Muscle of arm (tissue), 12 donors: ENCODE results near the gene LGALS3BP. TPM values are rescaled to one million over a fixed set of nuclear protein-coding genes. Genes with fewer than 3 reads are reported as not detected.
A peak's percentile ranks its signal among the peaks of the same experiment; 100 is the strongest.
"Not testable (repeated sequence)": the region's sequence is repeated elsewhere in the genome, so short reads cannot be mapped to it uniquely, and the experiment has no call there.

Experiments
- DNase-seq: peaks from one replicate; pipeline ENCODE4 v3.0.0-alpha.2; 2013
- polyA plus RNA-seq, 12 donors: library from polyadenylated mRNA; unstranded; fragments of 120-200 nt; gene quantifications; one replicate each; pipeline ENCODE4 v1.2.1, GENCODE V29; 2013; ENCODE audit not compliant: insufficient read length in 12 of 12

Gene LGALS3BP
- polyA plus RNA-seq, 12 donors: 43.2 to 67.4 (median 44.9) TPM; not detected in 1

DNA sequence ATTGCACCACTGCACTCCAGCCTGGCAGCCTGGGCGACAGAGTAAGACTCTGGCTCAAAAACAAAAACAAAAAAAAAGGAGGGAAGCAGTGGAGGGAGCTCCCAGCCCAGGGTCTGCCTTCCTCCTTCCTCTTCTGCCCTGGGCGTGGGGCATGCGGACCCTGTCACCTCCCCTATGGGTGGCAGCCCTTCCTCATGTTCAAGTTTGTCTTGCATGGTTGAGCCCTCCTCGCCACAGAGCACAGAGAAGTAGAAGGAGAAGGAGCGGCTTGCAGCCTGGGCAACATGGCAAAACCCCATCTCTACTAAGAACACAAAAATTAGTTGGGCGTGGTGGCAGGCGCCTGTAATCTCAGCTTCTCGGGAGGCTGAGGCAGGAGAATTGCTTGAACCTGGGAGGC lies 33.1 kb downstream of the LGALS3BP start:
- DNase-seq: no peak

DNA sequence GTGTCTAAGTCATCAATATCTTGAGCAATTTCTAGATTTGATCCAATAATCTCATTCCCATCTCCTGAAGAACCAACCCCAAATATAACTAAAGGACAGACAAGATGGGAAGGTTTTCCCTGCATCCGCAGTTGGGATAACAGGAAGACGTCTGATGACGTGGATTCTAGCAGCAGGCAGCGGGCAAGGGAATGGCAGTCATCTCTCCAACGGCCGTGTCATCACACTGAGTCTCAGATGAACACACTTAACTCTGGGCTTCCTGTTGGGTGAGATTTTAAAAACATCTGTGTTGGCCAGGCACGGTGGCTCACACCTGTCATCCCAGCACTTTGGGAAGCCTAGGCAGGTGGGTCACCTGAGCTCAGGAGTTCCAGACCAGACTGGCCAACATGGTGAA lies 33.6 kb downstream of the LGALS3BP start:
- no peak for DNase-seq

DNA sequence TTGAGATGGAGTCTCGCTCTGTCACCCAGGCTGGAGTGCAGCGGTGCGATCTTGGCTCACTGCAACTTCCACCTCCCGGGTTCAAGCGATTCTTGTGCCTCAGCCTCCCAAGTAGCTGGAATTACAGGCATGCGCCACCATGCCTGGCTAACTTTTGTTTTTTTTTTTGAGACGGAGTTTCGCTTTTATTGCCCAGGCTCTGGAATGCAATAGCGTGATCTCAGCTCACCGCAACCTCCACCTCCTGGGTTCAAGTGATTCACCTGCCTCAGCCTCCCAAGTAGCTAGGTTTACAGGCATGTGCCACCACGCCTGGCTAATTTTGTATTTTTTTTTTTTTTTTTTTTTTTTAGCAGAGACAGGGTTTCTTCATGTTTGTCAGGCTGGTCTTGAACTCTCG lies 34.3 kb downstream of the LGALS3BP start:
- not testable (repeated sequence) for DNase-seq

DNA sequence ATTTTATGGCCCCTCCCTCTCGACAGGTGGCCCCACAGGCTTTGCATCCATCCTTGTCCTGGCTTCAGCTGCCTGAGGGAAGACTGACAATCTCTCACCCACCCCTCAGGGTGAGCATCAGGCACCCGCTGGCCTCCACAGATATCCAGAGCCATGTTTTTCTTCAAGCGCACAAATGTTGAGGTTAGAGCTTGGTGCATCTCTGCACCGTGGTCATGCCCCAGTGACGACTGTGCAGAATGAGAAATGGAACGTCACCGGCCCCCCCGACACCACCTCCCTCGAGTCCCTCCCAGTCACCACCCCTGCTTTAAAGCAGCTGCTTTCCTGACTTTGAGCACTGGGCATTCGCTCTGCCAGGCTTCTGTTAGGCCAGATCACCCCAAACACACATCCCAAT lies 34.8 kb downstream of the LGALS3BP start:
- no peak for DNase-seq

DNA sequence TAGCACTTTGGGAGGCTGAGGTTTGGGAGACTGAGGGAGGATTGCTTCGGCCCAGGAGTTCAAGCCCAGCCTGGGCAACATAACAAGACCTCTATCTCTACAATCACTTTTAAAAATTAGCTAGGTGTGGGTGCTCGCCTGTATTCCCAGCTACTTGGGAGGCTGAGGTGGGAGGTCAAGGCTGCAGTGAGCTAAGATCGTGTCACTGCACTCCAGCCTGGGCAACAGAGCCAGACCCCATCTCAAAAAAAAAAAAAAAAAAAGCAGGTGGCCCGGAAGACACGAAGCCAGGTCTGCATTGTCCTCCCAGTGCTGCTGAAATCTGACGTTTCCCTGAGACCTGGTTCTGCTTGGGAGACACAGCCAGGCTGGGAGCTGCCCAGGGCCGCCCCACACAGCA lies 35.7 kb downstream of the LGALS3BP start:
- no peak for DNase-seq

DNA sequence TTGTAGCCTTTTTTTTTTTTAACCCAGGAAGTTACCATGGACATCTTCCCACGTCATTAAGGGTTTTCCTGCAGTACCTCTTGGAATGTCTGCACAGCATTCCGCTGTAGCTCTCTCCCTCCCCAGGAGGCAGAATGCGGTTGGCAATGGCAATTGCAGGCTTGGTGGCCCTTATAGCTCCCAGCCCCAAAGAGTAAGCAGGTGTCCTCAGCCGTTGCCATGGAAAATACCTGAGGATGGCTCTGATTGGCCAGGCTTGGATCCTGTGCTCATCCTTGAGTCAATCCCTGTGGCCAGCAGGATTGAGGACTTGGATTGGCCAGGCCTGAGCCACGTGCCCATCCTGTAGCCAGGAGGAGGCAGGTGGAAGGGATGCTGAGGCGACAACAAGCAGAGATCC lies 39.0 kb downstream of the LGALS3BP start:
- DNase-seq: no peak

DNA sequence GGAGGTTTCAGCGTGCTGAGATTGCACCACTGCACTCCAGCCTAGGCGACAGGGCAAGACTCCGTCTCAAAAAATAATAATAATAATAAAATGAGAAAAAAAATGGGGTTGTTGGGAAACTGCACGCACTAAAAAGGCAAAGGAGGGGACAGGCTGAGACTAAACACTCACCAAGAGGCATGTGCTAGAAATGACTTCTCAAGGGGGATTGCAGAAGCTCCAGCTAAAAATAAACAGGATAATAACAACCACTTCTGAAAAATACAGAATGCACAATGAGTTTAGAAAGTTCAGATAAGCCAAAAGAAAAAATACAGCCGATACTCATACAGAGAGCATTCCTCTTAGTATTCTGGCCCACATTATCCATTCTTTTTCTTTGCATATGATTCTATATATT lies 39.5 kb downstream of the LGALS3BP start:
- no peak for DNase-seq

DNA sequence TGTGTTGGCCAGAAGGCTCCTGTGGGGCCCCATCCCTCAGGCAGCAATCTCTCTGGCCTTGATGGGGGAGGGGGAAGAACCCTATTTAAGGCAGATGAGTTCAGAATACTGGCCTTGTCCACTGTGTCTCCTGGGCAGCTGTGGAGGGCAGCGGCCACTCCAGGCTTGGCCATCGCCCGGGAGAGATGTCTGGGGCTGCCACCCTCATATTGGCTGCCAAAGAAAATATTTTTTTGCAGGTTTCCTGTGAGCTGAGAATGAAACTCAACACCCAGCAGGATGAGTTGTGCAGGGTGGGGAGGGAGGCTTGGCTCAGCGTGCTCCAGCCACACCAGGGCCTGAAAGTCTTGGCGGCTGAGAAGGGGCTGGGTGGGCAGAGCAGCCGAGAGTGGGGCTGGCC lies 40.1 kb downstream of the LGALS3BP start:
- DNase-seq: no peak

DNA sequence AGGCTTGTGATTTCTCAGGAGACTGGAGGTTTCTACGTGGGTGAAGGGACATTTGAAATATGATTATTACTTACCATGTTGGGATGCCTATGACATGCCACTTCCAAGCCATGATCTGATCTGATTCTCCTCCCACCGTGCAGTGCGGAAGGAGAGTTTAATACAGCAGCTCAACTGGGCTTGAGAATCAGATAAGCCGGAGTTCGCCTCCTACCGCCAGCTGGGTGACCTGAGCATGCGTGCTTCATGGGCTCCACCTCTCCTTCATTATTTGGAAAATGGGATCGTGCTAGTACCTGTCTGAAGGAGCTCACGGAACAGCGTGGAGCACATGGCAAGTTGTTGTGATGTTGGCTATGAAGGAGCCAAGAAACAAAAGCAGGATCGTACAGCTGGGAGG lies 42.2 kb downstream of the LGALS3BP start:
- DNase-seq: no peak

DNA sequence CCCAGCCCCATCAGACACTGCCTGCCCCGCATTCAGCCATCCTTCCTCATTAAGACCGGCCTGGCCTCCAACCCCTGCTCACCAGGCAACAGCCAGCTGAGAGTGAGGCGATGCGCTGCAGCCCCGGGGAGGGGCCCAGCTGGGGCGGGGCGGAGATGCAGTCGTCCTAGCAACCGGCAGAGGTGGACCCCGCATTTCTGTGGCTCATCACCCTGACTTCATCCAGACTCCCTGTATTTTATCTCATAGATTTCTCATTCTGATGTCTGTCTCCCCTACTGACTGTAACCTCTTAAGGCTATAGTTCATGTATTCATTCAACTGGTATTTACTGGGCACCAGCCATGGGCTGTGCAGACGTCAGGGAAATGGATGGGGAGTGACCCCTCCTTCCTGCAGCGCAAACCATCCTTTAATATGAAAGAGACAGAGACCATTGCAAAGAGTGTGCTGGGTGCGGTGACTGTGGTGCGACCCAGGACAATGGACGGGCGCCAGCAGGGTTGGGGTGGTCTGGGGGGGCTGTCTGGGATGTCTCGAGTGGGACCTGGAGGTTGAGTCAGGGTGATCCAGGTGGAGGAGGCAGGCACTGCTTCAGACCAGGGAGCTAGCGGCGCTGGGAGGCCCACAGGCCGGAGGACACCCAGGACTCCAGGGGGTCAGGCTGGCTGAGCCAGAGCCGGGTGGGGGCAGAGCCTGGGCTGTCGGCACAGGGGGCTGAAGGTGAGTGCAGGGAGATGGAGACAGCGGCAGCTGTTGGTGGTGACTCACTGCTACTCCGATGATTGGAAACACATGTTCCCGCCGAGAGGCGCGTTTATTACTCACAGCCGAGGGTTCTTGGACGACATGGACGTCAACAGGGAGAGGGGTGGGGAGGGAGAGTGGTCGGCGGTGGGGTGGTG lies 44.1 kb downstream of the LGALS3BP start:
- peak; percentile 85 for DNase-seq

DNA sequence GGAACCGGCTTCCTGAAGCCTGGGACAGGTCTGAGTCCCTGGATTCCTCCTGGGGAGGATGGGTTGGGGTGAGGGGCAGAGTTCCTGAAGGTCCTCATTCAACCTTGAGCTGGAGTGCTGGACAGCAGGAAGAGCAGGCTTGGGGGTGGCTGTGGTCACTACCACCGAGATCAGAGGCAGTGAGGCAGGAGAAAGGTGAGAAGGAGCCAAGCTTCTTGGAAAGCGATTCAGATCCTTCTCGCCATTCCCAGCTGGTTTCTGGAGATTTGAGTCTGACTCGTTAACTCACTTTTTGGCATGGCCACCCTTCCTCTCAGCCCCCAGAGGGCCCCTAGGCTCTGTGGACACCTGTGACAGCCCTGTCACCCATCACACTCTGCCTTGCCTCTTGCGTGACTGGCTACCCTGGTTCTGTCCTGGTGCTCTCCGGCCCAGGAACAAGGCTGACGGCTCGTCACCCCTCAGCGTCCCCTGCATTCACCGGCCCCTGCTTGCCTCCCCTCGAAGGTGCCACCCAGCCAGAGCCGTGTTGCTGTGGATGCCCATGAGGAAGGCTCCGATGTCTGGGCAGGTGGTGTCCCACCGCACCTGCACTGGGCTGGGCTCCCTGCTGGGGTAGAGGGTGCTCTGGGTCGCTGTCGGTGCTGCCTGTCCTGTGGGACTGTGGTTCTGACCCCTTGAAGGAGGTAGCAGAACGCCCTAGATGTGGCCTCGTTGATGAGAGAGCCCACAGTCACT lies 44.9 kb downstream of the LGALS3BP start:
- DNase-seq: no peak

DNA sequence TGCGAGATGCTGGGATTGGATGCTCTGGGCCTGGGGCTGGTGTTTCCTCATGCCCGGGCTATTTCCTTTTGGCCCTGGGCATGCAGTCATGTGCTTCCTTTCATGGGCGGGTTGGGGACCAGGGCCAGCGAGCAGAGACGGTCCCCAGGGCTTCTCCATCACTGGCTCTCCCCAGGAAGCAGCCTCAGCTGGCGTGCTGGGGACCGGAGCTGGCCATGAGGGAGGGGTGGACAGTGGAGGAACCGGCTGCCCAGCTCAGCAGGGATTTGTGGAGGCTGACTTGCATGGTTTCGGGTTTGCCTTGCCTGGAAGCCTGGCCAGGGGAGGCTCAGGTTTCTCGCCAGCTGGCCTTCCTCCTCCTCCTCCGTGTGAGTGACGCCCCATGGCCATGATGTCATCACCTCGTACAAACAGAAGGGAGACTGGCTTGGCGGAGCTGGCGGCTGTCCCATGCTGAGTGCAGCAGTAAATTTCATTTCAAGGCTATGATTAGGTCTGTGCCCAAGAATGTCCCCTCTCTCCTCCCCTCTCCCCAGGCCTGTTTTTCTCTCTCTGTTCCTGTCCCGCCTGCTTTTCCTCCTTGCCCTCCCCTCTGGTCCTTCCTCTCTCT lies 45.7 kb downstream of the LGALS3BP start:
- peak; percentile 96 for DNase-seq

DNA sequence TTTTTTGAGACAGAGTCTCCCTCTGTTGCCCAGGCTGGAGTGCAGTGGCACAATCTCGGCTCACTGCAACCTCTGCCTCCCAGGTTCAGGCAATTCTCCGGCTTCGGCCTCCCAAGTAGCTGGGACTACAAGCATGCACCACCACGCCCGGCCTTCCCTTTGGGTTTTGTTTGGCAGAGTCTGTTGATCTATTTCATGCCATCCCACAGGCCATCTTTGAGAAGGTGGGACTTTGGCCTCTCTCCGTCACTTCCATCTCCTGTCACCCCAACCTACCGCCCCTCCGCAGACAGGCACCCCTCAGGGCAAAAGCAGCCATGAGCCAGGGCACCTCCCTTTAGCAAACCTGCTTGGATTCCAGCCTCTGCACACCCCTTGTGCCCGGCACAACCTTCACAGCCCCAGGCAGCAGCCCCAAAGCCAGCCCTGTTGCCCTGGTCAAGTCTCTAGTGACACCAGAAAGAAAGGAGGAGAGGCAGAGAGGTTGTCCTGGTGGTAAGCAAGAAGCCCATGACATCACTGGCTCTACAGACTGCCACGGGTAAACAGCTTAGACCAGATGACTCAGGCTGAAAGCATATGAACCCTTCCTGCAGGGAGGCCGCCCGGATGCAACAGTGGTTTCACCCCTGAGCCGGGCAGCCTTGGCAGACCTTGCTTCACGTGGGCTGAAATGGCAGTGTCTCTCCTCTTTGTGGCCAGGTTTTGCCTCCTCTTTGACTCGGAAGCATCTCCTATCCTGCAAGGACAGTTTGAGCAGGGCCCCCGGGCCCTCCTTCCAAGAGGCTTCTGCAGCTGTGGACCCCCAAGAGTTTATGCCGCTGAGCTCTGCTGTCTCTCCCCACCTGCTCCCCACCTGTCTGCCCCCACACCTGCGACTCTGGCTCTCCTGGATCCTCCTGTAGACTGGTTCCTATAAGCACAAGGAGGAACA lies 46.4 kb downstream of the LGALS3BP start:
- DNase-seq: no peak

DNA sequence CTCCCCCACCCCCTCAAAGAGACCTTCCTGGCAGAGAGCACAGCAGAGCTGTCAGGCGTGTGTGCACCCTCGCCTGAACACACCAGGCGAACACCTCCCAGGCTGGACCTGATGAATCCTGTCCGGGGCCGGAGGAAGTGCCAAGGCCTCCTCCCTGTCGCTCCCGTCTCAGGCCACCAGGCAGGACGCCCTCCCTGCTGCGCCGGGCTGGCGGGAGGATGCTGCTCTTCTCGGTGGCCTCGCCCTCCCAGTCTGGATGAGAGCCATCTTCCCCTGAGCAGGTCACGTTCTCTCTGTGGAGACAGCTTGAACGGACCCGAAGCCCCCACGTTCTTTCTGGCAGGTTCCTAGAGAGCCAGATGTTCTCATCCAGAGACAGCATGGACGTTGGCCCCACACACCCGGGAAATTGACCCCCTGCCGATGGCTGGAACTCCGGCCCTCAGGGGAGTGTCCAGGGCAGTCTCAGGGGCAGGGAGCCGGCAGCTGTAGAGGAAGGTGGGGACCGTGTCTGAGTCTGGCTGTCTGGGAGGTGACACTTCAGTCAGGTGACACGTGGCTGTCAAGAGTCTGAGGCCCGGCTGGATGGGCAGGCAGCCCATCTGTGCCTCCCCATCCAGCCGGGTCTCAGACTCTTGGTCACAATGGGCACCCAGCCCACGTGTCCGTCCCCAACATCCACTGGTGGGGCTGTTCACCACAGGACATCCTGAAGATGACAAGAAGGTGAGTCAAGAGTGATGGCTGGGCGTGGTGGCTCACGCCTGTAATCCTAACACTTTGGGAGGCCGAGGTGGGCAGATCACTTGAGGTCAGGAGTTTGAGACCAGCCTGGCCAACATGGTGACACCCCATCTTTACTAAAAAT lies 49.6 kb downstream of the LGALS3BP start:
- DNase-seq: no peak

DNA sequence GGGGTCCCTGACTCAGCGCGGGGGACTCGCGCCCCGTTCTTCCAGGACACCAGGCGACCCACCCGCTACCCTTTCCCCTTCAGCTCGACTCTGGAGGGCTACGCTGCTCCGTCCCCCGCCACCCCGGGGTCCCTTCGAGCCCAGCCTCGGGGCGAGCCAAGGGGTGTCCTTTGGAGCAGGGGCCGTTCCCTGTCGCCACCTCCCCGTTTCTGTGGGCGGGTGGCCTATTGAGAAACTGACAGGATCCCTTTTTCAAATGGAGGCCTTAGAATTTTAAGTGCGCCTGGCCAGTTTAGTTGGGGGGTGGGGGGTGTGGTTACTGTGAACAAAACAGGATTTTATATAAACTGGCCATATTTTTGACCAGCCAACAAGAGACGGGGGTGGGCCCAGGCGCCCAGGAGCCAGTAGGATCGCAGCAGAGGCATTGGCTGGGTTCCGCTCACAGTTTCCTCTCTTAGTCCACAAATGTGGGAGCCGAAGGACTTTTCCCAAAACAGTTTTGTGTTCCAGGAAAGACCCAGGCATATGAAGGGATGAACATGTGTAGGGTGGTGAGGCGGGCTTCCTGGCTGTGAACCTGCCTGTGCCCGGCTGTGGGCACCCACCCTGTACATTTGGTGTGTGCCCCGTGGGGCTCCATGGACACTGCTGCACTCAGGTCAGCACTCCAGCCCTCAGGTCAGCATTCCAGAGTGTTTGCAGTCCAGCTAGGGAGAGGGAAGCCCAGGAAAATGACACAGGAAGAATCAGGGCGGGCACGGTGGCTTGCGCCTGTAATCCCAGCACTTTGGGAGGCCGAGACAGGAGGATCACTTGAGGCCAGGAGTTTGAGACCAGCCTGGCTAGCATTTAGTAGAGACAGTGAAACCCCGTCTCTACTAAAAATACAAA lies 53.8 kb downstream of the LGALS3BP start:
- DNase-seq: peak; percentile 89

DNA sequence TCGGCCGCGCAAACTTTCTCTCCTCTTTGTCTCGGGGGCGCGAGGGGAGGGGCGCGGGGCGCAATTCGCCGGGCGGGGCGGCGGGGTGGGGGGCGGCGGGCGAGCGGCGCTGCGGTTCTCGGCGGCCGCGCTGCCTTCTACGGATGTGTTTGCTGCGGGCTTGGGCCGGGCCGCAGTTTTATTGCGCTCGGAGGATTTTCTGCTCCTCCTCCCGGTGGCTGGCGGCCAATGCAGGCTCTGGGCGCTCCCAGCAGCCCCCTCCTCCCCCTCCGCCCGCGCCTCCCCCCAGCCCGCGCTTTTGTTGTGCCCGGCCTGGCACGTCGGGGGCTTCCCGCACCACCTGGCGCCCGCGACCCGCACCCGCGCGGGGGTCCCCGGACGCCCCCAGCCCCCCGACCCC lies 54.5 kb downstream of the LGALS3BP start, which contains the start of gene TIMP2:
TIMP2 (minus strand) TSS at position 154 of the 400 bp plus-strand sequence. CDS start 299 bp downstream, outside the sequence.
- DNase-seq: peak; percentile 91

DNA sequence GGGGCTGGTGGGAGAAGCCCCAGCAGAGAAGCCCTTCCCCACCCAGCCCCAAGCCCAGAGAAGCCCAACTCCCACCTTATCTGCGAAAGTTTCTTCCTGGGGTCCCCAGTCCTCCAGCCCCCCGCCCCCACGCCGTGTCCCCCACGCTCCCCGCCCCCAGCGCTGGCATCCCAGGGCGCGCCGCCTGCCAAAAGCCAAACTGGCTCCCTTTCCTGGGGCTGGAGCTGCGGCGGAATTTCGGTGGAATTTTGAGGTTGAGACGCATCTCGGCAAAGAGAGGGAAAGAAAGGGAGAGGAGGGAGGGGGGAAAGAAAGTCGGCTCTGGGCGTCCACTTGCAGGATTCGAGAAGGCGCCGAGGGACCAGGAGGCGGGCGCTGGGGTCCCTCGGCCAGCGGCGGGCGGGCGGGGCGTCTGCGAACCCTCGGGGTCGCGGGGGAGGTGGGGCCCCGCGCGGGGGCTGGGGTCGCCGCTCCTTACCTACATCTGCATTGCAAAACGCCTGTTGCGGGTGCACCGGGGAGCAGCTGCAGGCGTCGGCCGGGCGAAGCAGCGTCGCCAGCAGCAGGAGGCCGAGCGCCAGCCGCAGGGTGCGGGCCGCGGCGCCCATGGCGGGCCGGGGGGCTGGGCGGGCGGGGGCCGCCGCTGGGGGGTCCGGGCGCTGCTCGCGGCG lies 55.1 kb downstream of the LGALS3BP start:
- DNase-seq: no peak

DNA sequence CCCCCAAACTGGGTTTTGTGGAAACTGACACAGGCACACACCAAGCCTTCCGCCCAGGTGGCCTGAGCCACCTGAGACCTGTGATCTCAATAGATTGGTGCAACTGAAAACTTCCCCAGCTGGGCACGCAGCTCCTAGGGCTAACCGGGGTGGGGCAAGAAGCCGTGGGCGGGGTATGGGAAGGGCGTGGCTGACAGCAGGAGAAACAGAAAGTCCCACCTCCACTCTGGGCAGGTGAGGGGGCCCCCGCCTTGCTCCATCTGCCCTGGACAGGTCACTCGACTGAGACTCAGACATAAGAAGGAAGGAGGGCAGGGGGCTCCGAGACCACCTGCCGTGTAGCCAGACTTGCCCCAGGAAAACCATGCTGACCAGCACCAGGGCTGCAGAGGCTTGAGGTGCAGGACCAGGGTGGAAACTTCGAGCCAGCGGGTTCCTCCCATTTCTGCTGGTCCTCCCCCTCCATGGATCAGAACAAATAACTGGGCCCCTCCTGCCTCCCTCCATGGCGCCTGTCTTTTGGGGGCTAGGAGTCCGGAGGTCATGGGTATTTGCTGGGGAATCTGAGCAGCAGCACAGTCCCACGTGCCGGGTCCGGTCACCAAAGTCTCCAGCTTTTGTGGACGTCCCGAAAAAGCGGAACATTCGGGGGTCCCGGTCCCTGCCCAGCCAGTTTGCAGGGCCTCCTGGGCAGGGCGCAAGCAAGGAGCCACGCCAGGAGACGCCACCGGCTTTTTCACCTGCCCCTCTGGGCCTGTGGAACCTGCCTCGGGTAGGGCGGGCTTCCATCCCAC lies 55.9 kb downstream of the LGALS3BP start:
- DNase-seq: no peak
